Small intestine (tissue), 7 donors: Measurements from ENCODE around the gene ARHGAP8. TPM values are rescaled to one million over a fixed set of nuclear protein-coding genes. Genes with fewer than 3 reads are reported as not detected.
"Not testable (repeated sequence)": the region's sequence is repeated elsewhere in the genome, so short reads cannot be mapped to it uniquely, and the experiment has no call there.

Experiments used
- DNase-seq, 2 donors: peaks; one replicate each; pipeline versions ENCODE4 v3.0.0 to v3.0.0-alpha.2; 2013
- FAIRE-seq: peaks from 2 replicates; lab custom pipeline; 2012; peaks lifted over from hg19 to GRCh38; lab: Jason Lieb, UNC
- H3K27ac ChIP-seq, 3 donors: one replicate each; pipeline ENCODE4 v1.5.1; 2013; ENCODE audit warnings: low read length in 2 of 3, mild to moderate bottlenecking in 2 of 3, control low read depth in 1 of 3, inconsistent platforms in 1 of 3, low read depth in 1 of 3, moderate library complexity in 1 of 3
- H3K27me3 ChIP-seq, 3 donors: one replicate each; pipeline ENCODE4 v1.6.1; 2013; ENCODE audit warnings: low read length in 3 of 3, inconsistent platforms in 1 of 3; ENCODE audit not compliant: control insufficient read depth in 3 of 3, insufficient read depth in 3 of 3
- H3K36me3 ChIP-seq, 3 donors: one replicate each; pipeline ENCODE4 v1.6.1; 2013; ENCODE audit warnings: low read length in 3 of 3, inconsistent platforms in 1 of 3, low read depth in 1 of 3, mild to moderate bottlenecking in 1 of 3, moderate library complexity in 1 of 3; ENCODE audit not compliant: control insufficient read depth in 3 of 3, insufficient read depth in 2 of 3
- H3K4me1 ChIP-seq, 3 donors: one replicate each; pipeline ENCODE4 v1.6.1; 2013; ENCODE audit warnings: low read length in 2 of 3, inconsistent platforms in 1 of 3, low read depth in 1 of 3, mild to moderate bottlenecking in 1 of 3, moderate library complexity in 1 of 3; ENCODE audit not compliant: control insufficient read depth in 3 of 3, insufficient read depth in 2 of 3
- H3K4me3 ChIP-seq, 3 donors: one replicate each; pipeline ENCODE4 v1.5.1; 2013; ENCODE audit warnings: low read length in 3 of 3, control low read depth in 1 of 3, inconsistent platforms in 1 of 3, low read depth in 1 of 3, mild to moderate bottlenecking in 1 of 3, moderate library complexity in 1 of 3
- H3K9me3 ChIP-seq, 2 donors: one replicate each; pipeline ENCODE4 v1.6.1; 2013; ENCODE audit warnings: low read depth in 1 of 2, low read length in 1 of 2; ENCODE audit not compliant: control insufficient read depth in 2 of 2, insufficient read depth in 1 of 2
- WGBS, 3 donors: extraction: QIAGEN DNeasy Blood & Tissue Kit; methylation state at CpG; one replicate each; pipeline ENCODE4 v1.1.7; 2013; 5-methylcytosine and 5-hydroxymethylcytosine counted together
- polyA plus RNA-seq, 4 donors: library from polyadenylated mRNA; stranded (reverse) in 3 of 4; unstranded in 1 of 4; fragments of 200-250 nt in 3 of 4; fragments of 120-200 nt in 1 of 4; gene quantifications; one replicate each; pipeline versions ENCODE4 v1.2.1 to v1.2.3, GENCODE V29; 2013
- donor health status: healthy with polysubstance abuse.
- donor health status: control.
- donor health status: control.
- donor health status: Bipolar disorder and iron deficiency.
- donor health status: healthy.

Gene ARHGAP8
- polyA plus RNA-seq, 4 donors: 1.6 to 20.3 (median 9.3) TPM

- not testable (repeated sequence) for H3K9me3 ChIP-seq, H3K27ac ChIP-seq, H3K4me3 ChIP-seq, FAIRE-seq, H3K36me3 ChIP-seq, H3K4me1 ChIP-seq, H3K27me3 ChIP-seq, DNase-seq
- WGBS, 3 donors: 89 to 94% (median 91%) methylated on average over 8 of the region's 8 CpGs
Measured at GRCh38 chr22:44854641-44855040, 102.3 kb downstream of the ARHGAP8 start.

GRCh38 chr22:44855855-44856254 is 103.5 kb downstream of the ARHGAP8 start:
- FAIRE-seq: no peak
- Histone ChIP-seq H3K9me3 (no peaks in the 10 kb centered on the region), H3K36me3 (peaks cover 0 to 5% (median 0%) of the 10 kb centered on the region in 3 donors), H3K4me1 (no peaks in the 10 kb centered on the region), H3K27ac (no peak overlapping the region), H3K4me3 (no peak overlapping the region), H3K27me3 (no peaks in the 10 kb centered on the region)
- DNase-seq: no peak
- 81 to 95% (median 91%) methylated on average over 5 of the region's 5 CpGs for WGBS, 3 donors

GRCh38 chr22:44858819-44859218 is 106.4 kb downstream of the ARHGAP8 start:
- H3K27me3 ChIP-seq, H3K36me3 ChIP-seq, DNase-seq, H3K4me1 ChIP-seq, FAIRE-seq, H3K9me3 ChIP-seq, H3K4me3 ChIP-seq, H3K27ac ChIP-seq: not testable (repeated sequence)
- 30 to 67% (median 56%) methylated on average over 6 to 7 of the region's 7 CpGs for WGBS, 3 donors

DNA sequence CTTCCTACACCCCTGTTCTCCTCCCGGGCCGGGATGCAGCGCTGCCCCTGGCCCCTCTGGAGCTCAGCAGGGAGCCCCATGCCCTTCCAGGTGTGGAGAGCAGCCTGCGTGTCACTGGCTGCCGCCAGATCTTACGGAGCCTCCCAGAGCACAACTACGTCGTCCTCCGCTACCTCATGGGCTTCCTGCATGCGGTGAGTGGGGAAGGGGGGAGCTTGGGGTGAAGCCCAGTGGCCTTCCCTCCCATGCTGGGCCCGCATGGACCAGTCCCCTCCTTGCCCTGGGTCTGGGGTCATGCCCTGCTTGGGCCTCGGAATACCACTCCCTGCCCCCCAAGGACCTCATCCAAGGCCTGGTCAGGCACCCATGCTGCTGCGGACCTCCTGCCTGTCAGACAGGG is 107.3 kb downstream of the ARHGAP8 start:
- H3K9me3 ChIP-seq: no peaks in the 10 kb centered on the region
- no peaks in the 10 kb centered on the region for H3K27me3 ChIP-seq
- H3K36me3 ChIP-seq: peaks cover 0 to 5% (median 0%) of the 10 kb centered on the region in 3 donors
- 88 to 96% (median 94%) methylated on average over 12 to 13 of the region's 13 CpGs for WGBS, 3 donors
- H3K4me3 ChIP-seq: no peak overlapping the region
- no peak overlapping the region for H3K27ac ChIP-seq
- no peaks in the 10 kb centered on the region for H3K4me1 ChIP-seq
- DNase-seq: no peak
- no peak for FAIRE-seq

GRCh38 chr22:44860311-44860710 is 107.9 kb downstream of the ARHGAP8 start:
- Histone ChIP-seq H3K36me3 (peaks cover 0 to 5% (median 0%) of the 10 kb centered on the region in 3 donors), H3K9me3 (no peaks in the 10 kb centered on the region), H3K4me3 (no peak overlapping the region), H3K27me3 (no peaks in the 10 kb centered on the region), H3K27ac (no peak overlapping the region), H3K4me1 (no peaks in the 10 kb centered on the region)
- DNase-seq (no peak), FAIRE-seq (no peak)
- WGBS, 3 donors: 72 to 78% (median 74%) methylated on average over 6 of the region's 6 CpGs

DNA sequence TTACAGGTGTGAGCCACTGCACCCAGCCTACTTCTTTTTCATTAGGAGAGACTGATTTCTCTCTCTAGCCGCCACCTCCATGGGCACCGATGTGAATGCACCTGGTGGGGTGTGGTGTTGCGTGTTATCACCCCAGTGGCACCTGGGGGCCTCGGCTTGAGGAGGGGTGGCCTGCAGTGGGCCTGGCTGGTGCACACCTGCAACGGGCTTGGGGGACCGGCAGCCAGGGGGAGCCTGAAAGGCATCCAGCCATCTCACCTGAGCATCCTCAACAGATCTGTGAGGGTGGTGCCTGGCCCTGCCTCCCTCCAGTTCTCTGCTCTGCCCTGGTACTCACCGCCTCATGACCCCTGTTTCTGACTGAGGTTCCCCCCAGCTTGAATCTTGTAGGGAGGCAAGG is 108.9 kb downstream of the ARHGAP8 start:
- DNase-seq (no peak), FAIRE-seq (no peak)
- Histone ChIP-seq H3K36me3 (peaks cover 0 to 2% (median 0%) of the 10 kb centered on the region in 3 donors), H3K27me3 (no peaks in the 10 kb centered on the region), H3K4me1 (no peaks in the 10 kb centered on the region), H3K27ac (no peak overlapping the region), H3K9me3 (no peaks in the 10 kb centered on the region), H3K4me3 (no peak overlapping the region)
- WGBS, 3 donors: 77 to 85% (median 83%) methylated on average over 7 of the region's 7 CpGs

DNA sequence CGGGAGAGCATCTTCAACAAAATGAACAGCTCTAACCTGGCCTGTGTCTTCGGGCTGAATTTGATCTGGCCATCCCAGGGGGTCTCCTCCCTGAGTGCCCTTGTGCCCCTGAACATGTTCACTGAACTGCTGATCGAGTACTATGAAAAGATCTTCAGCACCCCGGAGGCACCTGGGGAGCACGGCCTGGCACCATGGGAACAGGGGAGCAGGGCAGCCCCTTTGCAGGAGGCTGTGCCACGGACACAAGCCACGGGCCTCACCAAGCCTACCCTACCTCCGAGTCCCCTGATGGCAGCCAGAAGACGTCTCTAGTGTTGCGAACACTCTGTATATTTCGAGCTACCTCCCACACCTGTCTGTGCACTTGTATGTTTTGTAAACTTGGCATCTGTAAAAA is 109.9 kb downstream of the ARHGAP8 start:
- H3K9me3 ChIP-seq: no peaks in the 10 kb centered on the region
- H3K4me3 ChIP-seq: no peak overlapping the region
- WGBS, 3 donors: 85 to 91% (median 87%) methylated on average over 11 of the region's 11 CpGs
- FAIRE-seq (no peak), DNase-seq (no peak)
- peaks cover 0 to 2% (median 0%) of the 10 kb centered on the region in 3 donors for H3K36me3 ChIP-seq
- no peak overlapping the region for H3K27ac ChIP-seq
- H3K4me1 ChIP-seq: no peaks in the 10 kb centered on the region
- no peaks in the 10 kb centered on the region for H3K27me3 ChIP-seq

DNA sequence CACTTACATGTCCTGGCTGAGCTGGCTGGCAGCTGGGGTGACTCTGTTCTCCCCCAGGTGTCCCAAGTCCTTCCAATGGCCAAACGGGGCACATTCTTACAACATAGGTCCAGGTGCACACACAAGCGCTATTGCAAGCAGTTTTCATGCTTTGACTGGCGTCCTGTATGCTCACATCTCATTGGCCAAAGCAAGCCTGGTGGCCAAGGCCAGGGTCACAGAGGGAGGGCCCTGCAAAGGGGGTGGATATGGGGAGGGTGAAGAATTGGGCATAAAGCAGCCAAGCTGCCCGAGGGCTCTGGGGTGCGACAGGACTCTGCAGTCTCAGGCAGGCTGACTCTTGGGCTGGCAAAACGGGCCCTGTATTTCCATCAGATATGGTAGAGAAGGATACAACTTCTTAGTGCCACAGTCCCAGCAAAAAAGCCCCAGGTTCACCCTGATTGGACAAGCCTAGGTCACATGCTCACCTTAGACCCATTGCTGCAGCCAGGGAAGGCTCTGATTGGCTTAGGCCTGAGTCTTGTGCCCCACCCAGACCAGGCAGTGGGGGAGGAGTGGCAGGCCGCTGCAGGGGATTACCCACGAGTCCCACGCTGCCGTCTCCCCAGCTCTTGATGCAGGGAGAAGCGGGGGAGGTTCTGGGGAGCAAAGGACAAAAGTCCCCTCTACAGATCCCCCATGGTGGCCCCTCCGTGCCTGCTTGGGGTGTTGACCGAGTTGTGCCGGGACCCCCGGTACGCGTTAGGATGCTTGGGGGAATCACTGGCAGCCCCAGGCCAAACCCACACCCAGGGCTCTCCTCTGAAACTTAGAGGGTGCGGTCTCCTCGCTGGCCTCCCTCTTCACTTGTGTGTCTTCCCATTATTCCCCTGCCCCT is 110.8 kb downstream of the ARHGAP8 start:
- H3K27ac ChIP-seq: no peak overlapping the region
- 85 to 91% (median 91%) methylated on average over 16 to 19 of the region's 19 CpGs for WGBS, 3 donors
- no peaks in the 10 kb centered on the region for H3K4me1 ChIP-seq
- FAIRE-seq (no peak), DNase-seq (no peak)
- H3K4me3 ChIP-seq: no peak overlapping the region
- peaks cover 0 to 2% (median 0%) of the 10 kb centered on the region in 3 donors for H3K36me3 ChIP-seq
- H3K27me3 ChIP-seq: no peaks in the 10 kb centered on the region
- H3K9me3 ChIP-seq: no peaks in the 10 kb centered on the region
